HG03354 (cell line): Measurements from ENCODE around the gene KLF13.

Source experiments
- ATAC-seq: cut with Tn5 transposase; IDR thresholded peaks from one replicate; pipeline ENCODE4 v1.9.1; 2021; ENCODE audit warnings: mild to moderate bottlenecking; ENCODE audit not compliant: unreplicated experiment, poor library complexity, severe bottlenecking

The KLF13 gene

GRCh38 chr15:31407376-31407775 lies 80.7 kb downstream of the KLF13 start:
- ATAC-seq, result no peak

GRCh38 chr15:31407851-31408250 lies 81.2 kb downstream of the KLF13 start:
- no peak for ATAC-seq

- ATAC-seq, result no peak
These were observed 82.1 kb downstream of the KLF13 start for GRCh38 chr15:31408724-31409123.

- no peak for ATAC-seq
These were observed 82.5 kb downstream of the KLF13 start for GRCh38 chr15:31409171-31409570.

- ATAC-seq, result no peak
These were observed 86.2 kb downstream of the KLF13 start for GRCh38 chr15:31412824-31413223.

GRCh38 chr15:31415201-31415600 lies 88.6 kb downstream of the KLF13 start:
- ATAC-seq, result no peak

- ATAC-seq, result no peak
These were observed 93.2 kb downstream of the KLF13 start for GRCh38 chr15:31419820-31420219.

- no peak for ATAC-seq
These were observed 100.8 kb downstream of the KLF13 start for GRCh38 chr15:31427411-31427810.
